ENCODE data around the gene MEP1A.

MEP1A gene

DNA sequence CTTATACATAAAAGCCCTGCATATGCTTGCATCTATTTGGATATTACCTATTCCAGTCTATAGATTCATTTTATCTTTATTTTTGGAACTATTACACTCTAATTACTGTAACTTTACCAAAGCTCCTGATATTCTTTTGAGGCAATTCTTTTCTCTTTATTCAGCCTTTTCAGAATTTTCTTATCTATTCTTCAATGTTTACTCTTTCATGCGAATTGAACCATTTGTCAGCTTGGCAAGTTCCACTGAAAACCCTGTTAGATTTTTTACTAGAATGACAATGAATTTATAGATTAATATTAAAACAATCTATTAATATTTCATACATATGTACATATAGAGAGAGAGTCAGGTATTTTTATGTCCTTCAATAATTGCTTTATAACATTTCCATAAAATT is 554 bp upstream of the MEP1A start:
- H3K27ac ChIP-seq: no peak overlapping the region
- DNase-seq (ENCODE audit: low spot score): no peak
- H3K4me3 ChIP-seq: no peak overlapping the region
- TF ChIP-seq, protein P1, sequence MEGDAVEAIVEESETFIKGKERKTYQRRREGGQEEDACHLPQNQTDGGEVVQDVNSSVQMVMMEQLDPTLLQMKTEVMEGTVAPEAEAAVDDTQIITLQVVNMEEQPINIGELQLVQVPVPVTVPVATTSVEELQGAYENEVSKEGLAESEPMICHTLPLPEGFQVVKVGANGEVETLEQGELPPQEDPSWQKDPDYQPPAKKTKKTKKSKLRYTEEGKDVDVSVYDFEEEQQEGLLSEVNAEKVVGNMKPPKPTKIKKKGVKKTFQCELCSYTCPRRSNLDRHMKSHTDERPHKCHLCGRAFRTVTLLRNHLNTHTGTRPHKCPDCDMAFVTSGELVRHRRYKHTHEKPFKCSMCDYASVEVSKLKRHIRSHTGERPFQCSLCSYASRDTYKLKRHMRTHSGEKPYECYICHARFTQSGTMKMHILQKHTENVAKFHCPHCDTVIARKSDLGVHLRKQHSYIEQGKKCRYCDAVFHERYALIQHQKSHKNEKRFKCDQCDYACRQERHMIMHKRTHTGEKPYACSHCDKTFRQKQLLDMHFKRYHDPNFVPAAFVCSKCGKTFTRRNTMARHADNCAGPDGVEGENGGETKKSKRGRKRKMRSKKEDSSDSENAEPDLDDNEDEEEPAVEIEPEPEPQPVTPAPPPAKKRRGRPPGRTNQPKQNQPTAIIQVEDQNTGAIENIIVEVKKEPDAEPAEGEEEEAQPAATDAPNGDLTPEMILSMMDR (IDR thresholded peaks at IDR 0.05): no peak

DNA sequence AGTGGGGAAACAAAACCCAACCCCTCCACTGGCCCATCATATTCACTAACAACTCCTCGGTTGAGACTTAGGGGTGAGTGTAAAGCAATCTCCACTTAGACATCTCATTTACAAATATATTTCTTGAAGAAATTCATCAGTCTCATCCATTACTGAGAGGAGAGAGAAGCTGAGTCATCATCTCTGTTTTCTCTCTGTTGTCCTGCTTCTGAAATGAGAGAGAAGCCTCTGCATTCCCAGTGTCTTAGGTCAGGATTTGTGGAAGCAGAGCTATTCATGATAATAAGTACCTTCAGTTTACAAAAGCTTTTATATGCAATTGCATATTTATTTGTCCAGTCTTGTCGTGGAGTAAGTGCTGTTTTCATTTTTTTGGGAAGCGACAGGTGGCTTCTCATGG is 879 bp downstream of the MEP1A start:
- DNase-seq (ENCODE audit: low spot score): no peak
- Histone ChIP-seq H3K4me3 (no peak overlapping the region), H3K27ac (no peak overlapping the region)
- TF ChIP-seq, protein P1 (IDR thresholded peaks at IDR 0.05): no peak

DNA sequence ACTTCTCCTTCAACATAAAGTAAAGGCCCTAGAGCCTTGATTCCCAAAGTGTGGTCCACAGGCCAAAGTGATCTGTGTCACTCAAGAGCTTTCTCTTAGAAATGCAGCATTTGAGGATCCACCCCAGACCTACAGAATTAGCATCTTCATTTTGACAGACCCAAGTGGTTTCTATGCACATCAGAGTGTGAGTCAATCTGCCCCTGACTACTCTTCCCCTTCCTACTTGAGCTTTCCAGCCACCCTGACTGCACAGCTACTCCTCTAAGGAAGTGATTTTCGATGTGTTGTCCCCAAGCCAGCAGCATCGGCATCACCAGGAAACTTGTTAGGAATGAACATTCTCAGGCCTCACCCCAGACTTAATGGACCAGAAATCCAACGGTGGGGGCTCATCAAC is 2.6 kb downstream of the MEP1A start:
- TF ChIP-seq, protein P1 (IDR thresholded peaks at IDR 0.05): no peak
- no peak overlapping the region for H3K4me3 ChIP-seq

DNA sequence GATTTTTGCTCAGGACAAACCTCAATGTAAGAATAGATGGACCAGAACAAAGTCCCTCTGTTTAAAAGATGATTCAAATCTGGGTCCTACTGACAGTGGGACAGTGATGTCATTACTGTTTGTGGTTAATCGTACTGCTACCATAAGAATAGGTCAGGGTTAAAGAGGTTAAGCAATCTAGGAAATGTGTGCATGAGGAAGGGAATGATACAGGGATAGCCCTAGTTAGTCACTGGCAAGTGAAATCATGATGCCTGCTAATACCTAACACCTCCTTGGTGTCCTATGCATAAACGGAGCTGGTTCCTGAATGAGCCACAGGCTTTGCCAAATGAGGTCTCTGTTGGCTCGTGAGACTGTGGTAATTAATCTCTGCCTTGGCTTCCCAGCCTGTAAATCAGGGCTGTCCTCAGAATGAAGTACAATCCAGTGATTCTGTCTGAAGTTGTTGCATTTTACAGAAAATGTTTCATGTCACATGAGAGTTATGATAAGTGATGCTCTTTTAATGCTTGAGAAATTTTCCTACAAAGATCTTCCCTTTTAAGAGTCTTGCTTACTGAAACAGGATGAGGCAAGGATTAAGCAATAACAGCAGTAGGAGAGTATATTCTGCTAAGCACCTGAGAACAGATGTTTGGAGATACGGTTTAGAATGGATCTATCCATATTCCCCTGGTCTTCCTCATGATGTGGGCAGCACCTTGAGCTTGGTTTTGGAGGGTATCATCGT is 3.8 kb downstream of the MEP1A start:
- Histone ChIP-seq H3K27ac (no peak overlapping the region), H3K4me3 (no peak overlapping the region)
- no peak for DNase-seq (ENCODE audit: low spot score)
- TF ChIP-seq, protein P1 (IDR thresholded peaks at IDR 0.05): no peak

More for the DNA sequence above, 2.6 kb downstream of the MEP1A start:
- DNase-seq (ENCODE audit: low spot score): no peak
- H3K27ac ChIP-seq: no peak overlapping the region

DNA sequence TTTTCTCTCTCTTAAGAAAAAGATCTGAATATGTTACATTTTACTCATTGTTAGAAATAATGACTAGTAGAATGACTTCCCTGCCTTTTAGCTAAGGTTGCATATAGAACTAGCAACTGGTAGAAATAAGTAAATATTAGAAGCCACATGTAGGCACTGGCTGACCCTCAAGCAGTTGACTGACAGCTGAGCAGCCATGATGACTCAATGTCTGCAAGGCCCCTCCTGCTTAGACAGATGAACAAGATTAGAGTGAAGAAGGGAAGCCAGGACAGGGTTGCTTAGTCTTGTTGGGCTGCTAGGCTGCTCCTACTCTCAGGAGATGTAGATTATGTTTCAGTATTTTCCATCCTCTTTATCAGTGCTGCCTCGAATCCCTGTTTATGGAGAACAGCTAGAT is 6.5 kb downstream of the MEP1A start:
- Histone ChIP-seq H3K27ac (no peak overlapping the region), H3K4me3 (no peak overlapping the region)
- DNase-seq (ENCODE audit: low spot score): no peak
- TF ChIP-seq, protein P1 (IDR thresholded peaks at IDR 0.05): no peak

DNA sequence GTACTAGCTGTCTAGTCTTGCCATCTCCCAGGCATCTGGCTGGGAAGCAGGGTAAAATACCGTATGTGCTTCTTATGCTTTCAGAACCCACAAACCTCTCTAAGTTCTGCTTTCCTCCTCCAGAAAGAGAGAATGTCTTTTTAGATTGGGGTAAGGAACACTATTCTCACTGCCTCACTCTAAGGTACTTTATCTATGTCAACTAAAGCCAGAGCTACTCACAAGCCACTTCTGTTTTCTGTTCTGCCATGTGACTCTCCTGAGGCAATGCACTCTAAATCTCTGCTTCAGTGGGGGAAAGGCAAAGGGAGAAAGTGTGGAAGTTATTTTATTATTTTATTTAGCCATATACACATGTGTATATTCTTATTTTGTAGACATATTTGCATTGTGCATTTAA is 15.6 kb downstream of the MEP1A start:
- H3K27ac ChIP-seq: no peak overlapping the region
- no peak overlapping the region for H3K4me3 ChIP-seq
- TF ChIP-seq, protein P1 (IDR thresholded peaks at IDR 0.05): no peak
- DNase-seq (ENCODE audit: low spot score): no peak

DNA sequence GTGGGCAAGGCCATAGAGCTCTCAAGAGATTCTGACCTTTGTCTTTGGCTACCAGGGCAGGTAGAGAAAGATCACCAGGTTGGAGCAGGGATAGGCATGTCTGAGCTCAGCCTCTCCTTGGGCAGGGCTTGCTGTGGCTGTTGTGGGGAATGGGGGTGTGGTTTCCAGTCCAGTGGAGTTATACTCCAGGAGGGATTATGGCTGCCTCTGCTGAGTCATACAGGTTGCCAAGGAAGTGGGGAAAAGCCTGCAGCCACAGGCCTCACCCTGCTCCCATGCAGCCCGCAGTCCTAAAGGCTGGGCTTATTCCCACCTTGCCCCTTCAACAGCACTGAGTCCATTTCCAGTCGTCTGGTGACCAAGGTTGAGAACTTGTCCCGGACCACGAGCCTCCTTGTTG is 21.9 kb downstream of the MEP1A start:
- TF ChIP-seq, protein P1 (IDR thresholded peaks at IDR 0.05): no peak
- no peak overlapping the region for H3K27ac ChIP-seq
- no peak overlapping the region for H3K4me3 ChIP-seq
- no peak for DNase-seq (ENCODE audit: low spot score)
